ENCODE results near the gene RFFL. TPM values are rescaled to one million over a fixed set of nuclear protein-coding genes. Genes with fewer than 3 reads are reported as not detected.
"Not testable (repeated sequence)": the region's sequence is repeated elsewhere in the genome, so short reads cannot be mapped to it uniquely, and the experiment has no call there.

The RFFL gene
- total RNA-seq, 1 experiment from 2014 or later = 14.6 TPM

- no peak for DNase-seq
- Histone ChIP-seq H3K9me3 (ENCODE audit: low read length) (no peaks in the 10 kb centered on the region), H3K9ac (ENCODE audit: low read length) (no peak overlapping the region), H3K9me2 (replicated peaks; ENCODE audit: insufficient read depth, low read length) (no peaks in the 10 kb centered on the region), H4K20me1 (ENCODE audit: insufficient read depth, low read depth, low read length) (no peaks in the 10 kb centered on the region), H3K4me3 (ENCODE audit: low read length) (no peak overlapping the region), H3K27me3 (ENCODE audit: low read length) (no peaks in the 10 kb centered on the region), H3K4me1 (ENCODE audit: low read length) (peaks cover 4% of the 10 kb centered on the region), H3K4me2 (ENCODE audit: low read depth, low read length, poor library complexity, severe bottlenecking) (no peak overlapping the region), H3K36me3 (ENCODE audit: insufficient read depth, low read length) (peaks cover 5% of the 10 kb centered on the region; the same call in 1 of the 2 replicates), H2AFZ (ENCODE audit: low read length) (no peak overlapping the region), H3K27ac (ENCODE audit: low read length) (no peak overlapping the region), H3K79me2 (ENCODE audit: low read length) (no peaks in the 10 kb centered on the region)
Observed at GRCh38 chr17:35095741-35096140, 32.2 kb upstream of the RFFL start.

GRCh38 chr17:35094902-35095301 lies 31.4 kb upstream of the RFFL start:
- Histone ChIP-seq H3K4me3 (ENCODE audit: low read length) (no peak overlapping the region), H3K9me3 (ENCODE audit: low read length) (no peaks in the 10 kb centered on the region), H3K27ac (ENCODE audit: low read length) (no peak overlapping the region), H4K20me1 (ENCODE audit: insufficient read depth, low read depth, low read length) (no peaks in the 10 kb centered on the region), H3K79me2 (ENCODE audit: low read length) (no peaks in the 10 kb centered on the region), H3K36me3 (ENCODE audit: insufficient read depth, low read length) (peaks cover 5% of the 10 kb centered on the region; the same call in 1 of the 2 replicates), H3K4me2 (ENCODE audit: low read depth, low read length, poor library complexity, severe bottlenecking) (no peak overlapping the region), H2AFZ (ENCODE audit: low read length) (no peak overlapping the region), H3K9me2 (replicated peaks; ENCODE audit: insufficient read depth, low read length) (no peaks in the 10 kb centered on the region), H3K9ac (ENCODE audit: low read length) (no peak overlapping the region), H3K4me1 (ENCODE audit: low read length) (peaks cover 6% of the 10 kb centered on the region), H3K27me3 (ENCODE audit: low read length) (no peaks in the 10 kb centered on the region)
- no peak for DNase-seq

- H3K36me3 ChIP-seq (ENCODE audit: insufficient read depth, low read length); H3K4me3 ChIP-seq (ENCODE audit: low read length); H3K4me2 ChIP-seq (ENCODE audit: low read depth, low read length, poor library complexity, severe bottlenecking); DNase-seq; H3K27me3 ChIP-seq (ENCODE audit: low read length); H3K27ac ChIP-seq (ENCODE audit: low read length); H3K9me2 ChIP-seq (replicated peaks; ENCODE audit: insufficient read depth, low read length); H3K9ac ChIP-seq (ENCODE audit: low read length); H3K9me3 ChIP-seq (ENCODE audit: low read length); H4K20me1 ChIP-seq (ENCODE audit: insufficient read depth, low read depth, low read length); H2AFZ ChIP-seq (ENCODE audit: low read length); H3K79me2 ChIP-seq (ENCODE audit: low read length): not testable (repeated sequence)
- peaks cover 22% of the 10 kb centered on the region for H3K4me1 ChIP-seq (ENCODE audit: low read length)
Observed at GRCh38 chr17:35090707-35091106, 27.2 kb upstream of the RFFL start.

- H3K9me2 ChIP-seq (replicated peaks; ENCODE audit: insufficient read depth, low read length) = no peaks in the 10 kb centered on the region
- peak overlapping the region; percentile 79 for H3K4me2 ChIP-seq (ENCODE audit: low read depth, low read length, poor library complexity, severe bottlenecking)
- H3K27ac ChIP-seq (ENCODE audit: low read length) = no peak overlapping the region
- peak overlapping the region; percentile 58 for H3K4me3 ChIP-seq (ENCODE audit: low read length)
- peak overlapping the region; percentile 96 for H2AFZ ChIP-seq (ENCODE audit: low read length)
- H4K20me1 ChIP-seq (ENCODE audit: insufficient read depth, low read depth, low read length) = no peaks in the 10 kb centered on the region; the same call in 1 of the 2 replicates
- peak overlapping the region; percentile 73 for H3K9ac ChIP-seq (ENCODE audit: low read length)
- no peaks in the 10 kb centered on the region for H3K79me2 ChIP-seq (ENCODE audit: low read length)
- no peak for DNase-seq
- peaks cover 20% of the 10 kb centered on the region for H3K4me1 ChIP-seq (ENCODE audit: low read length)
- no peaks in the 10 kb centered on the region for H3K9me3 ChIP-seq (ENCODE audit: low read length)
- no peaks in the 10 kb centered on the region for H3K36me3 ChIP-seq (ENCODE audit: insufficient read depth, low read length)
- H3K27me3 ChIP-seq (ENCODE audit: low read length) = no peaks in the 10 kb centered on the region
Observed at GRCh38 chr17:35089586-35090296, 26.2 kb upstream of the RFFL start.

GRCh38 chr17:35088881-35089585 lies 25.5 kb upstream of the RFFL start:
- peak overlapping the region; percentile 79 for H3K4me2 ChIP-seq (ENCODE audit: low read depth, low read length, poor library complexity, severe bottlenecking)
- peak; percentile 95 for DNase-seq
- no peaks in the 10 kb centered on the region for H3K9me3 ChIP-seq (ENCODE audit: low read length)
- no peaks in the 10 kb centered on the region for H3K27me3 ChIP-seq (ENCODE audit: low read length)
- peaks cover 20% of the 10 kb centered on the region for H3K4me1 ChIP-seq (ENCODE audit: low read length)
- H3K27ac ChIP-seq (ENCODE audit: low read length) = no peak overlapping the region
- H3K9me2 ChIP-seq (replicated peaks; ENCODE audit: insufficient read depth, low read length) = no peaks in the 10 kb centered on the region
- no peaks in the 10 kb centered on the region; the same call in 1 of the 2 replicates for H4K20me1 ChIP-seq (ENCODE audit: insufficient read depth, low read depth, low read length)
- H3K79me2 ChIP-seq (ENCODE audit: low read length) = no peaks in the 10 kb centered on the region
- no peaks in the 10 kb centered on the region for H3K36me3 ChIP-seq (ENCODE audit: insufficient read depth, low read length)
- H2AFZ ChIP-seq (ENCODE audit: low read length) = peak overlapping the region; percentile 96
- H3K4me3 ChIP-seq (ENCODE audit: low read length) = peak overlapping the region; percentile 69
- peak overlapping the region; percentile 78 for H3K9ac ChIP-seq (ENCODE audit: low read length)

GRCh38 chr17:35088356-35088880 lies 24.9 kb upstream of the RFFL start:
- no peaks in the 10 kb centered on the region; the same call in 1 of the 2 replicates for H4K20me1 ChIP-seq (ENCODE audit: insufficient read depth, low read depth, low read length)
- peak overlapping the region; percentile 77 for H3K4me2 ChIP-seq (ENCODE audit: low read depth, low read length, poor library complexity, severe bottlenecking)
- H3K27ac ChIP-seq (ENCODE audit: low read length) = no peak overlapping the region
- no peaks in the 10 kb centered on the region for H3K9me2 ChIP-seq (replicated peaks; ENCODE audit: insufficient read depth, low read length)
- H3K79me2 ChIP-seq (ENCODE audit: low read length) = no peaks in the 10 kb centered on the region
- peak overlapping the region; percentile 78 for H3K9ac ChIP-seq (ENCODE audit: low read length)
- no peaks in the 10 kb centered on the region for H3K27me3 ChIP-seq (ENCODE audit: low read length)
- no peaks in the 10 kb centered on the region for H3K36me3 ChIP-seq (ENCODE audit: insufficient read depth, low read length)
- H3K4me1 ChIP-seq (ENCODE audit: low read length) = peaks cover 20% of the 10 kb centered on the region
- DNase-seq = no peak
- peak overlapping the region; percentile 69 for H3K4me3 ChIP-seq (ENCODE audit: low read length)
- H3K9me3 ChIP-seq (ENCODE audit: low read length) = no peaks in the 10 kb centered on the region
- peak overlapping the region; percentile 86; the same call in 1 of the 2 replicates for H2AFZ ChIP-seq (ENCODE audit: low read length)

GRCh38 chr17:35087731-35088355 lies 24.3 kb upstream of the RFFL start:
- DNase-seq = no peak

More at GRCh38 chr17:35087731-35088355, 24.3 kb upstream of the RFFL start:
- peak overlapping the region; percentile 69 for H3K4me3 ChIP-seq (ENCODE audit: low read length)
- H3K27me3 ChIP-seq (ENCODE audit: low read length) = no peaks in the 10 kb centered on the region
- no peaks in the 10 kb centered on the region for H3K9me2 ChIP-seq (replicated peaks; ENCODE audit: insufficient read depth, low read length)
- H4K20me1 ChIP-seq (ENCODE audit: insufficient read depth, low read depth, low read length) = no peaks in the 10 kb centered on the region; the same call in 1 of the 2 replicates
- peak overlapping the region; percentile 77 for H3K4me2 ChIP-seq (ENCODE audit: low read depth, low read length, poor library complexity, severe bottlenecking)
- no peaks in the 10 kb centered on the region for H3K36me3 ChIP-seq (ENCODE audit: insufficient read depth, low read length)
- 0 out of 2 replicates have a peak overlapping the region, but pooled peaks have one; percentile 86 for H2AFZ ChIP-seq (ENCODE audit: low read length)
- peaks cover 26% of the 10 kb centered on the region for H3K4me1 ChIP-seq (ENCODE audit: low read length)
- H3K27ac ChIP-seq (ENCODE audit: low read length) = no peak overlapping the region
- peak overlapping the region; percentile 78 for H3K9ac ChIP-seq (ENCODE audit: low read length)
- no peaks in the 10 kb centered on the region for H3K9me3 ChIP-seq (ENCODE audit: low read length)
- no peaks in the 10 kb centered on the region for H3K79me2 ChIP-seq (ENCODE audit: low read length)

Data from Karpas-422 (cell line).